ENCODE data around the gene ZNF544.

ZNF544 gene

GRCh38 chr19:58268344-58268743 lies 39.6 kb downstream of the ZNF544 start:
- no peak overlapping the region for H3K4me3 ChIP-seq (ENCODE audit: low read depth, low read length)
- no peak for DNase-seq (ENCODE audit: low read depth)
- no peak for TF ChIP-seq CTCF (conservative IDR thresholded peaks at IDR 0.05; ENCODE audit: low read depth, low read length)

GRCh38 chr19:58274771-58275201 lies 46.1 kb downstream of the ZNF544 start:
- TF ChIP-seq CTCF (conservative IDR thresholded peaks at IDR 0.05; ENCODE audit: low read depth, low read length) = no peak
- H3K4me3 ChIP-seq (ENCODE audit: low read depth, low read length) = no peak overlapping the region
- peak; percentile 20 for DNase-seq (ENCODE audit: low read depth)

- no peak for DNase-seq (ENCODE audit: low read depth)
- H3K4me3 ChIP-seq (ENCODE audit: low read depth, low read length) = no peak overlapping the region
- no peak for TF ChIP-seq CTCF (conservative IDR thresholded peaks at IDR 0.05; ENCODE audit: low read depth, low read length)
These were observed 46.9 kb downstream of the ZNF544 start for GRCh38 chr19:58275564-58275963.

- no peak overlapping the region for H3K4me3 ChIP-seq (ENCODE audit: low read depth, low read length)
- DNase-seq (ENCODE audit: low read depth) = no peak
- TF ChIP-seq CTCF (conservative IDR thresholded peaks at IDR 0.05; ENCODE audit: low read depth, low read length) = no peak
These were observed 48.5 kb downstream of the ZNF544 start for GRCh38 chr19:58277197-58277596.

GRCh38 chr19:58277748-58278540 lies 49.2 kb downstream of the ZNF544 start:
- H3K4me3 ChIP-seq (ENCODE audit: low read depth, low read length) = peak overlapping the region; percentile 92
- no peak for TF ChIP-seq CTCF (conservative IDR thresholded peaks at IDR 0.05; ENCODE audit: low read depth, low read length)
- no peak for DNase-seq (ENCODE audit: low read depth)

GRCh38 chr19:58278541-58279041 lies 49.9 kb downstream of the ZNF544 start, which contains the start of gene ZNF8:
Gene ZNF8, plus strand, starts transcription at chr19:58278955. Its CDS starts 127 bp downstream, at chr19:58279082.
- peak within 1 kb of the TSS; percentile 92 for H3K4me3 ChIP-seq (ENCODE audit: low read depth, low read length)
- peak; percentile 14 for TF ChIP-seq CTCF (conservative IDR thresholded peaks at IDR 0.05; ENCODE audit: low read depth, low read length)
- peak; percentile 98 for DNase-seq (ENCODE audit: low read depth)
